H9 (cell line): ENCODE data around the gene ELMO2. TPM values are rescaled to one million over a fixed set of nuclear protein-coding genes. Genes with fewer than 3 reads are reported as not detected.

Experiments used
- DNase-seq: peaks from one replicate; pipeline ENCODE4 v3.0.0-alpha.2; 2017
- H2AFZ ChIP-seq: one replicate; pipeline ENCODE4 v1.6.1; 2013; ENCODE audit warnings: mild to moderate bottlenecking, low read length, control low read depth, moderate library complexity
- H2AK5ac ChIP-seq: 2 replicates; pipeline ENCODE4 v1.6.1; 2013; ENCODE audit warnings: low read length, control low read depth, mixed read lengths; ENCODE audit not compliant: insufficient read length
- H2BK120ac ChIP-seq: one replicate; pipeline ENCODE4 v1.6.1; 2013; ENCODE audit warnings: low read depth, mild to moderate bottlenecking, low read length, control low read depth, inconsistent platforms; ENCODE audit not compliant: poor library complexity, severe bottlenecking
- H2BK12ac ChIP-seq: 2 replicates; pipeline ENCODE4 v1.6.1; 2013; ENCODE audit warnings: low read length, control low read depth, mixed read lengths, low read depth; ENCODE audit not compliant: insufficient read length
- H2BK15ac ChIP-seq: 2 replicates; pipeline ENCODE4 v1.6.1; 2013; ENCODE audit warnings: low read depth, low read length, control low read depth
- H2BK20ac ChIP-seq: one replicate; pipeline ENCODE4 v1.6.1; 2013; ENCODE audit warnings: low read depth, mild to moderate bottlenecking, low read length, control low read depth, inconsistent platforms; ENCODE audit not compliant: poor library complexity, severe bottlenecking
- H2BK5ac ChIP-seq: 2 replicates; pipeline ENCODE4 v1.6.1; 2013; ENCODE audit warnings: low read length, control low read depth, mixed read lengths; ENCODE audit not compliant: insufficient read length
- H3K14ac ChIP-seq: 2 replicates; pipeline ENCODE4 v1.6.1; 2013; ENCODE audit warnings: low read length, control low read depth; ENCODE audit not compliant: insufficient read depth
- H3K18ac ChIP-seq: 2 replicates; pipeline ENCODE4 v1.6.1; 2013; ENCODE audit warnings: low read depth, mild to moderate bottlenecking, mixed read lengths, low read length, control low read depth; ENCODE audit not compliant: insufficient read length
- H3K23ac ChIP-seq: 2 replicates; pipeline ENCODE4 v1.6.1; 2013; ENCODE audit warnings: low read length, control low read depth, mixed read lengths, low read depth; ENCODE audit not compliant: insufficient read length
- H3K23me2 ChIP-seq: 2 replicates; pipeline ENCODE4 v1.6.1; 2013; ENCODE audit warnings: low read depth, mild to moderate bottlenecking, mixed read lengths, low read length, control low read depth; ENCODE audit not compliant: insufficient read length, poor library complexity, severe bottlenecking
- H3K27ac ChIP-seq: 2 replicates; pipeline ENCODE4 v1.5.1; 2013; ENCODE audit warnings: low read length, control low read depth, mixed read lengths, low read depth; ENCODE audit not compliant: insufficient read length
- H3K27me3 ChIP-seq: 2 replicates; pipeline ENCODE4 v1.6.1; 2013; ENCODE audit warnings: low read length, control low read depth, inconsistent platforms; ENCODE audit not compliant: insufficient read depth
- H3K4ac ChIP-seq: 2 replicates; pipeline ENCODE4 v1.6.1; 2013; ENCODE audit warnings: low read depth, mild to moderate bottlenecking, control low read depth, inconsistent platforms, low read length, moderate library complexity
- H3K4me1 ChIP-seq: 2 replicates; pipeline ENCODE4 v1.6.1; 2013; ENCODE audit warnings: low read length, control low read depth, inconsistent platforms; ENCODE audit not compliant: insufficient read depth
- H3K4me2 ChIP-seq: 2 replicates; pipeline ENCODE4 v1.6.1; 2013; ENCODE audit warnings: low read length, control low read depth, mixed read lengths; ENCODE audit not compliant: insufficient read length, insufficient read depth
- H3K56ac ChIP-seq: 2 replicates; pipeline ENCODE4 v1.6.1; 2013; ENCODE audit warnings: low read depth, mild to moderate bottlenecking, mixed read lengths, low read length, control low read depth; ENCODE audit not compliant: insufficient read length
- H3K79me1 ChIP-seq: 2 replicates; pipeline ENCODE4 v1.6.1; 2013; ENCODE audit warnings: low read depth, mild to moderate bottlenecking, moderate library complexity, low read length, control low read depth, inconsistent platforms; ENCODE audit not compliant: insufficient read depth, poor library complexity, severe bottlenecking
- H3K79me2 ChIP-seq: 2 replicates; pipeline ENCODE4 v1.6.1; 2013; ENCODE audit warnings: low read length, control low read depth, inconsistent platforms; ENCODE audit not compliant: insufficient read depth
- H3K9ac ChIP-seq: 2 replicates; pipeline ENCODE4 v1.6.1; 2013; ENCODE audit warnings: low read length, control low read depth, mixed read lengths; ENCODE audit not compliant: insufficient read length; ENCODE audit errors: extremely low read depth
- H3K9me3 ChIP-seq: one replicate; pipeline ENCODE4 v1.6.1; 2013; ENCODE audit warnings: low read depth, low read length, inconsistent platforms; ENCODE audit not compliant: control insufficient read depth
- H3T11ph ChIP-seq: one replicate; pipeline ENCODE4 v1.6.1; 2013; ENCODE audit warnings: mild to moderate bottlenecking, low read length, control low read depth, inconsistent platforms
- H4K20me1 ChIP-seq: one replicate; pipeline ENCODE4 v1.6.1; 2013; ENCODE audit not compliant: control insufficient read depth, insufficient read length, insufficient read depth
- H4K5ac ChIP-seq: 2 replicates; pipeline ENCODE4 v1.6.1; 2013; ENCODE audit warnings: low read depth, mild to moderate bottlenecking, mixed read lengths, low read length, control low read depth; ENCODE audit not compliant: insufficient read length
- H4K8ac ChIP-seq: replicated peaks from 2 replicates; pipeline ENCODE4 v1.6.1; 2013; ENCODE audit warnings: low read length, control low read depth, mixed read lengths, low read depth; ENCODE audit not compliant: insufficient read length
- H4K91ac ChIP-seq: 2 replicates; pipeline ENCODE4 v1.6.1; 2013; ENCODE audit warnings: low read depth, mild to moderate bottlenecking, moderate library complexity, mixed read lengths, low read length, control low read depth; ENCODE audit not compliant: insufficient read length
- H3K27ac Mint-ChIP-seq, 3 experiments: 2 replicates in 2 of 3; 3 replicates in 1 of 3; pipeline ENCODE4 v1.8.0; 2020 to 2021; ENCODE audit warnings: mixed read lengths in 3 of 3, mild to moderate bottlenecking in 1 of 3, moderate library complexity in 1 of 3
- H3K27me3 Mint-ChIP-seq: 2 replicates; pipeline ENCODE4 v1.8.0; 2021; ENCODE audit warnings: low read depth, mild to moderate bottlenecking, moderate library complexity, mixed read lengths
- H3K36me3 Mint-ChIP-seq, 3 experiments: 2 replicates in 2 of 3; 3 replicates in 1 of 3; pipeline ENCODE4 v1.8.0; 2020 to 2021; ENCODE audit warnings: low read depth in 3 of 3, mixed read lengths in 3 of 3; ENCODE audit not compliant: insufficient read depth in 1 of 3
- H3K4me1 Mint-ChIP-seq, 2 experiments: 2 replicates each; pipeline ENCODE4 v1.8.0; 2020; ENCODE audit warnings: mixed read lengths in 2 of 2
- H3K4me3 Mint-ChIP-seq, 2 experiments: 2 replicates in 1 of 2; 3 replicates in 1 of 2; pipeline ENCODE4 v1.8.0; 2020 to 2021; ENCODE audit warnings: mild to moderate bottlenecking in 2 of 2, mixed read lengths in 2 of 2, moderate library complexity in 1 of 2
- H3K9me3 Mint-ChIP-seq, 2 experiments: 2 replicates in 1 of 2; 3 replicates in 1 of 2; pipeline ENCODE4 v1.8.0; 2020; ENCODE audit warnings: mild to moderate bottlenecking in 2 of 2, mixed read lengths in 2 of 2, moderate library complexity in 1 of 2
- CTCF ChIP-seq: fragments of 200-600 bp; sonication (generic); conservative IDR thresholded peaks from 3 replicates; pipeline ENCODE4 v1.8.0; 2021; ENCODE audit warnings: antibody characterized with exemption, mild to moderate bottlenecking
- WGBS: extraction: QIAGEN DNeasy Blood & Tissue Kit; methylation state at CpG from one replicate; pipeline ENCODE4 v1.1.7; 2013; ENCODE audit warnings: missing lambda C conversion rate, low lambda C conversion rate, mixed read lengths; ENCODE audit not compliant: insufficient read length; ENCODE audit errors: extremely low coverage; 5-methylcytosine and 5-hydroxymethylcytosine counted together
- total RNA-seq: library from RNA; stranded (reverse); gene quantifications from 2 replicates; pipeline ENCODE4 v1.2.1, GENCODE V29; 2021

Gene ELMO2
- total RNA-seq, 1 experiment from 2014 or later, result 32.5 TPM

GRCh38 chr20:46408281-46408731 lies 1.9 kb upstream of the ELMO2 start:
- WGBS, result no CpG with 5 or more reads among the region's 5 CpGs
- Histone ChIP-seq H4K5ac (no peak overlapping the region), H2BK20ac (no peak overlapping the region), H2BK5ac (no peak overlapping the region), H4K8ac (no peak overlapping the region), H2AK5ac (no peak overlapping the region), H2AFZ (no peak overlapping the region), H4K20me1 (no peaks in the 10 kb centered on the region), H3K27ac (no peak overlapping the region), H3K18ac (no peak overlapping the region), H2BK12ac (no peak overlapping the region), H3K4me2 (no peak overlapping the region), H3K14ac (no peak overlapping the region), H2BK120ac (no peak overlapping the region), H4K91ac (no peak overlapping the region), H3K79me1 (peaks cover 3% of the 10 kb centered on the region), H3K4me1 (peaks cover 3% of the 10 kb centered on the region; the same call in 1 of the 2 replicates), H3K23ac (no peak overlapping the region), H3K27me3 (no peaks in the 10 kb centered on the region), H3K9me3 (no peaks in the 10 kb centered on the region), H3K56ac (no peak overlapping the region), H3K4ac (no peak overlapping the region), H2BK15ac (no peak overlapping the region), H3K23me2 (peaks cover 4% of the 10 kb centered on the region), H3K9ac (no peak overlapping the region), H3T11ph (no peak overlapping the region), H3K79me2 (peaks cover 5% of the 10 kb centered on the region; the same call in 1 of the 2 replicates)
- Mint-ChIP-seq H3K27me3 (peaks cover 16% of the 10 kb centered on the region), H3K4me1 (peaks cover 28% of the 10 kb centered on the region in 2 experiments), H3K9me3 (no peaks in the 10 kb centered on the region), H3K4me3 (no peak overlapping the region; a peak in 1 of 5 replicates), H3K27ac (no peak overlapping the region; a peak in 1 of 7 replicates), H3K36me3 (no peaks in the 10 kb centered on the region)
- no peak for TF ChIP-seq CTCF
- DNase-seq, result no peak
